Measurements from ENCODE around the gene COL23A1.

The COL23A1 gene

GRCh38 chr5:178343306-178343705 lies 246.9 kb downstream of the COL23A1 start:
- DNase-seq (ENCODE audit: low read depth), result no peak
- TF ChIP-seq CTCF (conservative IDR thresholded peaks at IDR 0.05; ENCODE audit: low read depth, low read length), result no peak
- H3K4me3 ChIP-seq (ENCODE audit: low read depth, low read length), result no peak overlapping the region

- no peak overlapping the region for H3K4me3 ChIP-seq (ENCODE audit: low read depth, low read length)
- TF ChIP-seq CTCF (conservative IDR thresholded peaks at IDR 0.05; ENCODE audit: low read depth, low read length), result no peak
- DNase-seq (ENCODE audit: low read depth), result no peak
Measured at GRCh38 chr5:178341851-178342140, 248.4 kb downstream of the COL23A1 start.

- no peak for TF ChIP-seq CTCF (conservative IDR thresholded peaks at IDR 0.05; ENCODE audit: low read depth, low read length)
- no peak for DNase-seq (ENCODE audit: low read depth)
- H3K4me3 ChIP-seq (ENCODE audit: low read depth, low read length), result no peak overlapping the region
Measured at GRCh38 chr5:178341091-178341850, 248.9 kb downstream of the COL23A1 start.

- no peak for DNase-seq (ENCODE audit: low read depth)
- TF ChIP-seq CTCF (conservative IDR thresholded peaks at IDR 0.05; ENCODE audit: low read depth, low read length), result no peak
- no peak overlapping the region for H3K4me3 ChIP-seq (ENCODE audit: low read depth, low read length)
Measured at GRCh38 chr5:178340637-178341036, 249.6 kb downstream of the COL23A1 start.

GRCh38 chr5:178340187-178340586 lies 250.0 kb downstream of the COL23A1 start:
- DNase-seq (ENCODE audit: low read depth), result no peak
- TF ChIP-seq CTCF (conservative IDR thresholded peaks at IDR 0.05; ENCODE audit: low read depth, low read length), result no peak

GRCh38 chr5:178339272-178339671 lies 250.9 kb downstream of the COL23A1 start:
- no peak for DNase-seq (ENCODE audit: low read depth)
- no peak for TF ChIP-seq CTCF (conservative IDR thresholded peaks at IDR 0.05; ENCODE audit: low read depth, low read length)
- H3K4me3 ChIP-seq (ENCODE audit: low read depth, low read length), result no peak overlapping the region

More at GRCh38 chr5:178340187-178340586, 250.0 kb downstream of the COL23A1 start:
- H3K4me3 ChIP-seq (ENCODE audit: low read depth, low read length), result no peak overlapping the region

- DNase-seq (ENCODE audit: low read depth), result no peak
Measured at GRCh38 chr5:178338750-178339144, 251.4 kb downstream of the COL23A1 start.

More at GRCh38 chr5:178338750-178339144, 251.4 kb downstream of the COL23A1 start:
- no peak for TF ChIP-seq CTCF (conservative IDR thresholded peaks at IDR 0.05; ENCODE audit: low read depth, low read length)
- H3K4me3 ChIP-seq (ENCODE audit: low read depth, low read length), result no peak overlapping the region
